ENCODE data around the gene FAM181A.

Gene FAM181A

GRCh38 chr14:93926873-93927799 is at the start of gene FAM181A:
FAM181A (plus strand) TSS chr14:93927344; CDS start chr14:93928286, 942 bp downstream.
- no peak for FAIRE-seq

GRCh38 chr14:93878212-93878611 is 48.9 kb upstream of the FAM181A start:
- no peak for FAIRE-seq

GRCh38 chr14:93878871-93879270 is 48.3 kb upstream of the FAM181A start:
- FAIRE-seq, result no peak

GRCh38 chr14:93879362-93879983 is 47.7 kb upstream of the FAM181A start:
- FAIRE-seq, result no peak

GRCh38 chr14:93880021-93880820 is 46.9 kb upstream of the FAM181A start:
- no peak for FAIRE-seq

- FAIRE-seq, result no peak
Observed at GRCh38 chr14:93884950-93885349, 42.2 kb upstream of the FAM181A start.

GRCh38 chr14:93888995-93889394 is 38.1 kb upstream of the FAM181A start:
- FAIRE-seq, result no peak

- FAIRE-seq, result no peak
Observed at GRCh38 chr14:93889739-93890483, 37.2 kb upstream of the FAM181A start.

- no peak for FAIRE-seq
Observed at GRCh38 chr14:93891756-93892504, 35.2 kb upstream of the FAM181A start.

GRCh38 chr14:93892505-93892839 is 34.7 kb upstream of the FAM181A start:
- no peak for FAIRE-seq

- no peak for FAIRE-seq
Observed at GRCh38 chr14:93892923-93893558, 34.1 kb upstream of the FAM181A start.

GRCh38 chr14:93893661-93894261 is 33.4 kb upstream of the FAM181A start:
- no peak for FAIRE-seq

- no peak for FAIRE-seq
Observed at GRCh38 chr14:93895023-93895604, 32.0 kb upstream of the FAM181A start.

- no peak for FAIRE-seq
Observed at GRCh38 chr14:93897476-93897845, 29.7 kb upstream of the FAM181A start.

GRCh38 chr14:93898081-93898611 is 29.0 kb upstream of the FAM181A start:
- FAIRE-seq, result no peak

- FAIRE-seq, result no peak
Observed at GRCh38 chr14:93898731-93899130, 28.4 kb upstream of the FAM181A start.

GRCh38 chr14:93901813-93902212 is 25.3 kb upstream of the FAM181A start:
- FAIRE-seq, result no peak

- FAIRE-seq, result no peak
Observed at GRCh38 chr14:93902619-93903307, 24.4 kb upstream of the FAM181A start.

- no peak for FAIRE-seq
Observed at GRCh38 chr14:93903342-93904184, 23.6 kb upstream of the FAM181A start.

Measured in colon (tissue), 2 donors.